Esophagus muscularis mucosa (tissue), 4 donors: ENCODE results near the gene ACRV1.

Source experiments
- EP300 ChIP-seq: sonication (generic); formaldehyde crosslinking; IDR thresholded peaks from one replicate; pipeline ENCODE4 v1.6.1; 2017; ENCODE audit warnings: antibody characterized with exemption
- POLR2A ChIP-seq: fragments of 450-650 bp; IDR thresholded peaks from one replicate; pipeline ENCODE4 v1.6.1; 2017; ENCODE audit warnings: antibody characterized with exemption, moderate library complexity, mild to moderate bottlenecking, low read depth
- POLR2AphosphoS5 ChIP-seq, 2 donors: sonication (generic); formaldehyde crosslinking; IDR thresholded peaks; one replicate each; pipeline ENCODE4 v1.6.1; 2017; ENCODE audit warnings: antibody characterized with exemption in 2 of 2
- TF ChIP-seq, protein P1 (sequence below), 3 experiments: fragments of 200-600 bp in 2 of 3; fragments of 450-650 bp in 1 of 3; sonication (generic) in 2 of 3; IDR thresholded peaks; one replicate each; pipeline ENCODE4 v1.5.1; 2017 to 2019; ENCODE audit warnings: antibody characterized with exemption in 3 of 3, mild to moderate bottlenecking in 2 of 3, moderate library complexity in 1 of 3

DNA sequence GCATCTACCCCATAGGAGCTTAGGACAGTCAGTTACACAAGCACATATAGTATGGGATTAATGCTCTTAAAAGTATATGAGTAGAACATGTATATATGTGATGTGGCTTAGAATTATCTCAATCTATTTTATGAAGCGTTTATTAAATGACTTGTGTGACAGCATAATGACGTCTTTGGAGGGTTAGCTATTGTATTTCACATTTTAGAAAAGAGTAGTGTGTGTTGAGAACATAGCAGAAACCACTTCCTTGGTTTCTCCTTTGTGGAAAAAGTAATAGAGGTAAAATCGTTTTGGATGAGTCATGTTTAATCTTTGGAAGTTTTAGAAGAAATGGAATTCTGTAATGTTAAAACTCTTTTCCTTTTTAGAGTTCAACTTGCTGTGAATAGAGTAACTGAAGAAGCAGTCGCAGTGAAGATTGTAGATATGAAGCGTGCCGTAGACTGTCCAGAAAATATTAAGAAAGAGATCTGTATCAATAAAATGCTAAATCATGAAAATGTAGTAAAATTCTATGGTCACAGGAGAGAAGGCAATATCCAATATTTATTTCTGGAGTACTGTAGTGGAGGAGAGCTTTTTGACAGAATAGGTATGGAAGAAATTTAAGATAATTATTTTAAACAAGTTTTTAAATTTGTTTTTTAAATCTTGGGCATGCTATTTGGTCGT lies 53.3 kb downstream of the ACRV1 start:
- TF ChIP-seq, protein P1, sequence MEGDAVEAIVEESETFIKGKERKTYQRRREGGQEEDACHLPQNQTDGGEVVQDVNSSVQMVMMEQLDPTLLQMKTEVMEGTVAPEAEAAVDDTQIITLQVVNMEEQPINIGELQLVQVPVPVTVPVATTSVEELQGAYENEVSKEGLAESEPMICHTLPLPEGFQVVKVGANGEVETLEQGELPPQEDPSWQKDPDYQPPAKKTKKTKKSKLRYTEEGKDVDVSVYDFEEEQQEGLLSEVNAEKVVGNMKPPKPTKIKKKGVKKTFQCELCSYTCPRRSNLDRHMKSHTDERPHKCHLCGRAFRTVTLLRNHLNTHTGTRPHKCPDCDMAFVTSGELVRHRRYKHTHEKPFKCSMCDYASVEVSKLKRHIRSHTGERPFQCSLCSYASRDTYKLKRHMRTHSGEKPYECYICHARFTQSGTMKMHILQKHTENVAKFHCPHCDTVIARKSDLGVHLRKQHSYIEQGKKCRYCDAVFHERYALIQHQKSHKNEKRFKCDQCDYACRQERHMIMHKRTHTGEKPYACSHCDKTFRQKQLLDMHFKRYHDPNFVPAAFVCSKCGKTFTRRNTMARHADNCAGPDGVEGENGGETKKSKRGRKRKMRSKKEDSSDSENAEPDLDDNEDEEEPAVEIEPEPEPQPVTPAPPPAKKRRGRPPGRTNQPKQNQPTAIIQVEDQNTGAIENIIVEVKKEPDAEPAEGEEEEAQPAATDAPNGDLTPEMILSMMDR (IDR thresholded peaks at IDR 0.05), result no peak
- TF ChIP-seq POLR2A (no peak), EP300 (no peak), POLR2AphosphoS5 (IDR thresholded peaks at IDR 0.05) (no peak)
